Body of pancreas (tissue), 4 donors: ENCODE measurements around the gene MCAT.

Experiments used
- CTCF ChIP-seq, 7 experiments: fragments of 450-650 bp in 4 of 7; fragments of 200-600 bp in 3 of 7; sonication (generic) in 3 of 7; IDR thresholded peaks; one replicate each; pipeline ENCODE4 v1.5.1; 2016 to 2019; ENCODE audit warnings: antibody characterized with exemption in 7 of 7
- POLR2A ChIP-seq, 3 donors: fragments of 450-650 bp; IDR thresholded peaks; one replicate each; pipeline ENCODE4 v1.6.1; 2016; ENCODE audit warnings: antibody characterized with exemption in 3 of 3, mild to moderate bottlenecking in 2 of 3

- TF ChIP-seq CTCF (IDR thresholded peaks at IDR 0.05): no peak
- no peak for TF ChIP-seq POLR2A (IDR thresholded peaks at IDR 0.05)
These were observed 11.8 kb upstream of the MCAT start for GRCh38 chr22:43154887-43155536.
